Breast epithelium (tissue), 4 donors: Measurements from ENCODE around the gene RNASE3. TPM values are rescaled to one million over a fixed set of nuclear protein-coding genes. Genes with fewer than 3 reads are reported as not detected.

Experiments
- DNase-seq, 2 donors: peaks; one replicate each; pipeline ENCODE4 v3.0.0-alpha.2; 2019; ENCODE audit warnings: low spot score in 2 of 2
- H3K27ac ChIP-seq, 2 donors: fragments of 200-600 bp; sonication (generic) in 1 of 2; one replicate each; pipeline ENCODE4 v1.5.1; 2016 to 2019; ENCODE audit warnings: mild to moderate bottlenecking in 1 of 2
- H3K27me3 ChIP-seq, 2 donors: fragments of 200-600 bp; sonication (generic) in 1 of 2; one replicate each; pipeline versions ENCODE4 v1.5.1 to v1.6.0; 2017 to 2019; ENCODE audit warnings: control low read depth in 1 of 2, mild to moderate bottlenecking in 1 of 2
- H3K36me3 ChIP-seq: fragments of 200-600 bp; one replicate; pipeline ENCODE4 v1.5.1; 2019
- H3K4me1 ChIP-seq, 2 donors: fragments of 200-600 bp; sonication (generic); one replicate each; pipeline ENCODE4 v1.5.1; 2016 to 2019; ENCODE audit warnings: control low read depth in 1 of 2
- H3K4me3 ChIP-seq, 3 donors: fragments of 200-600 bp; sonication (generic); 1 replicate in 2 of 3; 2 replicates in 1 of 3; pipeline ENCODE4 v1.5.1; 2016 to 2019; ENCODE audit warnings: mild to moderate bottlenecking in 3 of 3, moderate library complexity in 2 of 3
- H3K9me3 ChIP-seq, 2 donors: fragments of 200-600 bp; sonication (generic) in 1 of 2; one replicate each; pipeline ENCODE4 v1.5.1; 2016 to 2019; ENCODE audit warnings: control low read depth in 1 of 2
- POLR2A ChIP-seq: fragments of 450-650 bp; IDR thresholded peaks from one replicate; pipeline ENCODE4 v1.6.1; 2016; ENCODE audit warnings: antibody characterized with exemption, mild to moderate bottlenecking, moderate library complexity
- POLR2AphosphoS5 ChIP-seq, 3 donors: sonication (generic); formaldehyde crosslinking; IDR thresholded peaks; one replicate each; pipeline ENCODE4 v1.6.1; 2017; ENCODE audit warnings: antibody characterized with exemption in 3 of 3
- intact Hi-C: fragments of 100-400 bp; cut with DNase I; formaldehyde crosslinking; loops from one replicate; pipeline ENCODE4 v1.15.1; 2023; ENCODE audit warnings: low total_unique reads
- total RNA-seq, 3 donors: library from RNA; depleted of rRNA; stranded (reverse); fragments of >200 nt; gene quantifications; one replicate each; pipeline ENCODE4 v1.1.0, GENCODE V29; 2016
- TF ChIP-seq, protein P1 (sequence below), 3 donors: fragments of 450-650 bp; IDR thresholded peaks; one replicate each; pipeline ENCODE4 v1.5.1; 2016 to 2017; ENCODE audit warnings: antibody characterized with exemption in 3 of 3, mild to moderate bottlenecking in 3 of 3, moderate library complexity in 3 of 3

The RNASE3 gene
- total RNA-seq, 3 donors from 2014 or later, result not detected

DNA sequence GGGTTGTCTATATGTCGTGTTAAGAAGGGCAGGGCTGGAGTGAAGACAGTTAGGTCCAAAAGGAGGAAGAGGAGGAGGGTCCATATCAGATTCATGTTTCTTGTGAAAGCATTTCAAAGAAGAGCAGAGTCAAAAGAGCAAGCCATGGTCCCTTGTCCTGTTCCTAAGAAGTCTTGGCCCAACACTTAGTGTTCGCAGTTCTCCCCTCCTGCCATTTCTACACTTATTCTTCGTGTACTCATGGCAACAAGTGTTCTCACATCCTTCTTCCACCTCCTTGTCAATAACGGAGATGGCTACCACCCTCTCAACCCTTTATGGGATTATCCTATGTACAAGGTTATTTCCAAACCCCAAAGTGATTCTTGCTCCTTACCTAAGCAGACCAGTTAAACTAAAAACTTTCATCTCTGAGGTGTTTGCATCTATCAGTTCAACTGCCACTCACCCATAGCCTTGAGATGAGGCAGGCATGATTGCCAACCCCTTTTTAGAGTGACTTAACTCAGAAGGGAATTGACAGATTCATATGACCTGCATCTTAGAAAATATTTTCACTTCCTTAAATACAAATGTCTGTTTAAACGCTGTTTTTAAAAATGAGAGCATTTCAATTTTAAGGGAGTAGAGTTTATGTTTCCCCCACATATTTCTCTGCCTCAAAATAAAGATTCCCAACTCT, 44.3 kb downstream of the RNASE3 start:
- Histone ChIP-seq H3K27ac (no peak overlapping the region), H3K4me1 (no peaks in the 10 kb centered on the region), H3K4me3 (no peak overlapping the region), H3K36me3 (no peaks in the 10 kb centered on the region), H3K9me3 (no peaks in the 10 kb centered on the region), H3K27me3 (no peaks in the 10 kb centered on the region)
- DNase-seq, result no peak
- no peak for TF ChIP-seq POLR2AphosphoS5 (IDR thresholded peaks at IDR 0.05)
- no peak for TF ChIP-seq POLR2A
- TF ChIP-seq, protein P1, sequence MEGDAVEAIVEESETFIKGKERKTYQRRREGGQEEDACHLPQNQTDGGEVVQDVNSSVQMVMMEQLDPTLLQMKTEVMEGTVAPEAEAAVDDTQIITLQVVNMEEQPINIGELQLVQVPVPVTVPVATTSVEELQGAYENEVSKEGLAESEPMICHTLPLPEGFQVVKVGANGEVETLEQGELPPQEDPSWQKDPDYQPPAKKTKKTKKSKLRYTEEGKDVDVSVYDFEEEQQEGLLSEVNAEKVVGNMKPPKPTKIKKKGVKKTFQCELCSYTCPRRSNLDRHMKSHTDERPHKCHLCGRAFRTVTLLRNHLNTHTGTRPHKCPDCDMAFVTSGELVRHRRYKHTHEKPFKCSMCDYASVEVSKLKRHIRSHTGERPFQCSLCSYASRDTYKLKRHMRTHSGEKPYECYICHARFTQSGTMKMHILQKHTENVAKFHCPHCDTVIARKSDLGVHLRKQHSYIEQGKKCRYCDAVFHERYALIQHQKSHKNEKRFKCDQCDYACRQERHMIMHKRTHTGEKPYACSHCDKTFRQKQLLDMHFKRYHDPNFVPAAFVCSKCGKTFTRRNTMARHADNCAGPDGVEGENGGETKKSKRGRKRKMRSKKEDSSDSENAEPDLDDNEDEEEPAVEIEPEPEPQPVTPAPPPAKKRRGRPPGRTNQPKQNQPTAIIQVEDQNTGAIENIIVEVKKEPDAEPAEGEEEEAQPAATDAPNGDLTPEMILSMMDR (IDR thresholded peaks at IDR 0.05), result no peak
- intact Hi-C loops, result no loop called here

Other genes starting within 250 kb of the RNASE3 start
- not detected for gene OR6S1, start 249.7 kb upstream of the RNASE3 start, total RNA-seq
- gene RNASE4, start 206.8 kb upstream of the RNASE3 start, total RNA-seq, result 100 to 1,000 TPM; 165 to 367 (median 177) TPM
- gene ANG, start 202.6 kb upstream of the RNASE3 start, total RNA-seq, result 10 to 100 TPM; 49.2 to 59.8 (median 55.5) TPM
- not detected for gene EDDM3A, start 145.5 kb upstream of the RNASE3 start, total RNA-seq
- gene EDDM3B, start 123.0 kb upstream of the RNASE3 start, total RNA-seq, result 1 to 10 TPM in 1 of 3 donors, not detected in 2; 1.3 TPM
- 10 to 100 TPM in 2 of 3 donors, 1 to 10 TPM in 1; 7.2 to 58.7 (median 16.7) TPM for gene RNASE6, start 110.1 kb upstream of the RNASE3 start, total RNA-seq
- gene RNASE1, start 88.5 kb upstream of the RNASE3 start, total RNA-seq, result 1,000 to 10,000 TPM in 1 of 3 donors, 100 to 1,000 TPM in 2; 125 to 1,186 (median 303) TPM
- 1 to 10 TPM; 1.3 to 3.2 (median 2.0) TPM for gene RNASE2, start 64.1 kb downstream of the RNASE3 start, total RNA-seq
- 100 to 1,000 TPM in 1 of 3 donors, 10 to 100 TPM in 2; 78.6 to 105 (median 89.5) TPM for gene METTL17, start 98.6 kb downstream of the RNASE3 start, total RNA-seq
- under 1 TPM in 1 of 3 donors, not detected in 2; 0.59 TPM for gene SLC39A2, start 107.9 kb downstream of the RNASE3 start, total RNA-seq
- 100 to 1,000 TPM; 251 to 693 (median 258) TPM for gene NDRG2, start 133.7 kb downstream of the RNASE3 start, total RNA-seq
- gene TPPP2, start 138.8 kb downstream of the RNASE3 start, total RNA-seq, result under 1 TPM in 1 of 3 donors, not detected in 2; 0.15 TPM
- not detected for gene RNASE13, start 143.4 kb downstream of the RNASE3 start, total RNA-seq
- gene RNASE7, start 151.0 kb downstream of the RNASE3 start, total RNA-seq, result 1 to 10 TPM in 2 of 3 donors, not detected in 1; 1.6 to 3.1 TPM
- gene RNASE8, start 166.4 kb downstream of the RNASE3 start, total RNA-seq, result not detected
- gene ARHGEF40, start 178.9 kb downstream of the RNASE3 start, total RNA-seq, result 10 to 100 TPM; 33.7 to 51.4 (median 40.6) TPM
- 10 to 100 TPM; 32.4 to 62.2 (median 32.8) TPM for gene ZNF219, start 207.3 kb downstream of the RNASE3 start, total RNA-seq
- 1 to 10 TPM in 1 of 3 donors, under 1 TPM in 2; 0.44 to 1.3 (median 0.98) TPM for gene TMEM253, start 209.7 kb downstream of the RNASE3 start, total RNA-seq